Measurements from ENCODE around the gene FAM53B. TPM values are rescaled to one million over a fixed set of nuclear protein-coding genes. Genes with fewer than 3 reads are reported as not detected.

The FAM53B gene
- total RNA-seq, 4 donors from 2014 or later, result 25.2 to 43.3 (median 34.7) TPM

DNA sequence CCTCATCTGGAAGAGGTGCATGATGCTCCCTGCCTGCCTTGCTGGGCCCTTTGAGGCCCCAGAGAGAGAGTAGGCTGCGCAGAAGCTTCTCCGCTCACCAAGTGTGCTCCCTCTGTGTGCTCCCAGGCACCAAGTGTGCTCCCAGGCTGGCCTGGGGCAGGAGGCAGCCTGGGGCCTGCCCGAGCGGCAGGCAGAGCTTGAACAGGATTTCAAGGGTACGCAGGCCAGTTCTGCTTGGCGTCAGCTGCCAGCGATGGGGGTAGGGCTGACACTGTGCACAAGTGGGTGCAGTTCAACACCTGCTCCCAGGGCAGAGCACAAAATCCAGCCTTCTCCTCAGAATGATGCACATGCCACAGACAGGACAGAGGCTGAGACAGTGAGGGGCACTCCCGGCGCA lies 119.7 kb downstream of the FAM53B start:
- Histone ChIP-seq H3K4me1 (peaks cover 61 to 71% (median 68%) of the 10 kb centered on the region in 4 donors), H3K9me3 (no peaks in the 10 kb centered on the region), H3K4me3 (no peak overlapping the region), H3K27ac (replicated peaks in 1 of 4) (no peak overlapping the region), H3K27me3 (no peaks in the 10 kb centered on the region), H3K36me3 (peaks cover 0 to 21% (median 18%) of the 10 kb centered on the region in 4 donors)
- TF ChIP-seq EP300 (IDR thresholded peaks at IDR 0.05) (no peak), POLR2A (IDR thresholded peaks at IDR 0.05; ENCODE audit: low read depth) (no peak), POLR2AphosphoS5 (IDR thresholded peaks at IDR 0.05) (no peak)
- TF ChIP-seq, protein P1, sequence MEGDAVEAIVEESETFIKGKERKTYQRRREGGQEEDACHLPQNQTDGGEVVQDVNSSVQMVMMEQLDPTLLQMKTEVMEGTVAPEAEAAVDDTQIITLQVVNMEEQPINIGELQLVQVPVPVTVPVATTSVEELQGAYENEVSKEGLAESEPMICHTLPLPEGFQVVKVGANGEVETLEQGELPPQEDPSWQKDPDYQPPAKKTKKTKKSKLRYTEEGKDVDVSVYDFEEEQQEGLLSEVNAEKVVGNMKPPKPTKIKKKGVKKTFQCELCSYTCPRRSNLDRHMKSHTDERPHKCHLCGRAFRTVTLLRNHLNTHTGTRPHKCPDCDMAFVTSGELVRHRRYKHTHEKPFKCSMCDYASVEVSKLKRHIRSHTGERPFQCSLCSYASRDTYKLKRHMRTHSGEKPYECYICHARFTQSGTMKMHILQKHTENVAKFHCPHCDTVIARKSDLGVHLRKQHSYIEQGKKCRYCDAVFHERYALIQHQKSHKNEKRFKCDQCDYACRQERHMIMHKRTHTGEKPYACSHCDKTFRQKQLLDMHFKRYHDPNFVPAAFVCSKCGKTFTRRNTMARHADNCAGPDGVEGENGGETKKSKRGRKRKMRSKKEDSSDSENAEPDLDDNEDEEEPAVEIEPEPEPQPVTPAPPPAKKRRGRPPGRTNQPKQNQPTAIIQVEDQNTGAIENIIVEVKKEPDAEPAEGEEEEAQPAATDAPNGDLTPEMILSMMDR (IDR thresholded peaks at IDR 0.05), result no peak
- intact Hi-C loops (cut with DNase I), result no loop called here
- DNase-seq (ENCODE audit: extremely low spot score), result no peak
- 95% methylated on average over 8 of the region's 9 CpGs for WGBS

DNA sequence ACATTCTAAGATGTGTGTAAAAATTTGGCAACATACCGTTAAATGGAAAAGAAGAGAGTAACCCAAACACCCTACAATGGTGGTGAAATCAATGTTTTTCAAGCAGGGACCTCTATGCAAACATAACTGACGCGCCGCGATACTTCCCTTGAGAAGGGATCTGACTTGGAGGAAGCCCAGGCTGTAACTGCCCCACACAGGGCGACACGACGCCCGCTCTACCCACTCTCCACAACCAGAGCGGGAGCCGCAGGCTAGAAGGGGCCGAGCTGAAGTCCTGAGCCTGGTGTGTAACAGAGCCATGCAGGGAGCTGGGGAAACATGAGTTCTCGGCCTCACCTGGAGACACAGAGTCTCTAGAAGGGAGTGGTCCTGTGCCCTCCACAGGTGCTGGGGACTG lies 120.2 kb downstream of the FAM53B start:
- H3K36me3 ChIP-seq, result peaks cover 0 to 21% (median 18%) of the 10 kb centered on the region in 4 donors
- DNase-seq (ENCODE audit: extremely low spot score), result no peak
- no peaks in the 10 kb centered on the region for H3K27me3 ChIP-seq
- WGBS, result 94% methylated on average over 9 of the region's 13 CpGs
- intact Hi-C loops (cut with DNase I), result no loop called here
- no peak overlapping the region for H3K27ac ChIP-seq (replicated peaks in 1 of 4)
- H3K9me3 ChIP-seq, result no peaks in the 10 kb centered on the region
- H3K4me1 ChIP-seq, result peaks cover 57 to 66% (median 63%) of the 10 kb centered on the region in 4 donors
- TF ChIP-seq POLR2AphosphoS5 (IDR thresholded peaks at IDR 0.05), result no peak
- TF ChIP-seq EP300 (IDR thresholded peaks at IDR 0.05), result no peak
- TF ChIP-seq, protein P1 (IDR thresholded peaks at IDR 0.05), result no peak
- no peak for TF ChIP-seq POLR2A (IDR thresholded peaks at IDR 0.05; ENCODE audit: low read depth)
- no peak overlapping the region for H3K4me3 ChIP-seq

DNA sequence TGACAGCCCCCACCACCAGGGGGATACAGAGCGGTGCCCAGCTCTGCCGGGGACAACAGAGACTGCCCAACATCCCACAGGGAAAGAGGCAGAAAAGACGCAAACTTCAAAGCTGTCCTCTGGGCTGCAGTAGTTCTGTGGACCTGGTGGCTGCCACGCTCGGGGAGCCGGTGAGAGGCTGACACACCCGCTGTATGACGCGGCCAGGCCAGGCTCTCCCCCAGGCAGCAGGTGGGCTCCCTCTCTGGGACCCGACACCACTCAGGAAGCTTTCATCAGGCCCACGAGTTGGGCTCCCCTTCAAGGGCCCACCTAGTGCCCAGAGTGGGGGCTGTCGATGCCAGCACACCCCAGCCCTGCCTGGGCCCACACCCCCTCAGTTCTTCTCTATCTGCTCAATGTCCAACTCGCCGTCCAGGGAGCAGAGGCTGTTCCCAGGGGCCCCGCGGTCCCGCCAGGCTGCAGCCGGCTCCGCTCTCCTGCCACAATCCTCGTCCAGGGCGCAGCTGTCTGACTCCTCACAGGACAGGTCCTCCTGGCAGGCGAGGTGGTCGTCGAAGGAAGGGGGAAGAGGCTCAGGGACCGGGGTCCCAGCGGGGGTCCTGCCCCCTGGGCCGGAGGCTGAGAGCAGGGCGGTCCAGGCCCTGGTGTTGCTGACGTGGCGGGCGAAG lies 121.2 kb downstream of the FAM53B start:
- Histone ChIP-seq H3K4me3 (no peak overlapping the region), H3K27ac (replicated peaks in 1 of 4) (no peak overlapping the region), H3K27me3 (no peaks in the 10 kb centered on the region), H3K4me1 (peaks cover 47 to 56% (median 54%) of the 10 kb centered on the region in 4 donors), H3K36me3 (peaks cover 0 to 30% (median 27%) of the 10 kb centered on the region in 4 donors), H3K9me3 (no peaks in the 10 kb centered on the region)
- no peak for DNase-seq (ENCODE audit: extremely low spot score)
- intact Hi-C loops (cut with DNase I), result no loop called here
- 88% methylated on average over 17 of the region's 31 CpGs for WGBS
- TF ChIP-seq POLR2AphosphoS5 (IDR thresholded peaks at IDR 0.05), result no peak
- TF ChIP-seq POLR2A (IDR thresholded peaks at IDR 0.05; ENCODE audit: low read depth), result no peak
- no peak for TF ChIP-seq EP300 (IDR thresholded peaks at IDR 0.05)
- TF ChIP-seq, protein P1 (IDR thresholded peaks at IDR 0.05), result no peak

- intact Hi-C loops (cut with DNase I), result no loop called here
- DNase-seq (ENCODE audit: extremely low spot score), result no peak
- Histone ChIP-seq H3K4me1 (peaks cover 38 to 48% (median 47%) of the 10 kb centered on the region in 4 donors), H3K9me3 (no peaks in the 10 kb centered on the region), H3K27ac (replicated peaks in 1 of 4) (peak overlapping the region in 3 of 4 donors; percentile 3 to 73 (median 57)), H3K36me3 (peaks cover 0 to 38% (median 33%) of the 10 kb centered on the region in 4 donors), H3K27me3 (no peaks in the 10 kb centered on the region), H3K4me3 (no peak overlapping the region)
- TF ChIP-seq POLR2AphosphoS5 (IDR thresholded peaks at IDR 0.05) (no peak), EP300 (IDR thresholded peaks at IDR 0.05) (no peak), POLR2A (IDR thresholded peaks at IDR 0.05; ENCODE audit: low read depth) (no peak)
- TF ChIP-seq, protein P1 (IDR thresholded peaks at IDR 0.05), result no peak
- 84% methylated on average over 13 of the region's 13 CpGs for WGBS
Observed at GRCh38 chr10:124622158-124622557, 122.0 kb downstream of the FAM53B start.

Data from esophagus muscularis mucosa (tissue), 4 donors.